OCI-LY7 (cell line): Measurements from ENCODE around the gene NRDC.
"Not testable (repeated sequence)": the region's sequence is repeated elsewhere in the genome, so short reads cannot be mapped to it uniquely, and the experiment has no call there.

Experiments
- EZH2phosphoT487 ChIP-seq: fragments of 200-600 bp; sonication (generic); IDR thresholded peaks from 2 replicates; pipeline ENCODE4 v1.6.1; 2018; ENCODE audit warnings: low read depth, borderline replicate concordance, mild to moderate bottlenecking, mixed run types, antibody characterized with exemption, low read length, moderate library complexity, mixed read lengths
- TF ChIP-seq, protein P1 (sequence below): fragments of 200-600 bp; sonication (generic); conservative IDR thresholded peaks from 2 replicates; pipeline ENCODE4 v1.5.1; 2014; ENCODE audit warnings: mild to moderate bottlenecking, antibody characterized with exemption, low read length, moderate library complexity, mixed read lengths

DNA sequence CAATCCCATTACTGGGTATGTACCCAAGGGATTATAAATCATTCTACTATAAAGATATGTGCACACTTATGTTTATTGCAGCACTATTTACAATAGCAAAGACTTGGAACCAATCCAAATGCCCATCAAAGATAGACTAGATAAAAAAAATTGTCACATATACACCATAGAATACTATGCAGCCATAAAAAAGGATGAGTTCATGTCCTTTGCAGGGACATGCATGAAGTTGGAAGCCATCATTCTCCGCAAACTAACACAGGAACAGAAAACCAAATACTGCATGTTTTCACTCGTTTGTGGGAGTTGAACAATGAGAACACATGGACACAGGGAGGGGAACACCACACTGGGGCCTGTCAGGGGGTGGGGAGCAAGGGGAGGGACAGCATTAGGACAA, 16.2 kb upstream of the NRDC start:
- TF ChIP-seq, protein P1, sequence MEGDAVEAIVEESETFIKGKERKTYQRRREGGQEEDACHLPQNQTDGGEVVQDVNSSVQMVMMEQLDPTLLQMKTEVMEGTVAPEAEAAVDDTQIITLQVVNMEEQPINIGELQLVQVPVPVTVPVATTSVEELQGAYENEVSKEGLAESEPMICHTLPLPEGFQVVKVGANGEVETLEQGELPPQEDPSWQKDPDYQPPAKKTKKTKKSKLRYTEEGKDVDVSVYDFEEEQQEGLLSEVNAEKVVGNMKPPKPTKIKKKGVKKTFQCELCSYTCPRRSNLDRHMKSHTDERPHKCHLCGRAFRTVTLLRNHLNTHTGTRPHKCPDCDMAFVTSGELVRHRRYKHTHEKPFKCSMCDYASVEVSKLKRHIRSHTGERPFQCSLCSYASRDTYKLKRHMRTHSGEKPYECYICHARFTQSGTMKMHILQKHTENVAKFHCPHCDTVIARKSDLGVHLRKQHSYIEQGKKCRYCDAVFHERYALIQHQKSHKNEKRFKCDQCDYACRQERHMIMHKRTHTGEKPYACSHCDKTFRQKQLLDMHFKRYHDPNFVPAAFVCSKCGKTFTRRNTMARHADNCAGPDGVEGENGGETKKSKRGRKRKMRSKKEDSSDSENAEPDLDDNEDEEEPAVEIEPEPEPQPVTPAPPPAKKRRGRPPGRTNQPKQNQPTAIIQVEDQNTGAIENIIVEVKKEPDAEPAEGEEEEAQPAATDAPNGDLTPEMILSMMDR = not testable (repeated sequence)
- TF ChIP-seq EZH2phosphoT487 = not testable (repeated sequence)
